ENCODE measurements around the gene MPIG6B.
A peak's percentile ranks its signal among the peaks of the same experiment; 100 is the strongest.

The MPIG6B gene

GRCh38 chr6:31681135-31681671, 42.0 kb upstream of the MPIG6B start:
- 0 out of 2 replicates have a peak, but pooled peaks have one; percentile 7 for TF ChIP-seq CTCF (IDR thresholded peaks at IDR 0.05; ENCODE audit: borderline replicate concordance, insufficient read depth, low read depth, low read length)
- H3K4me3 ChIP-seq (ENCODE audit: low read depth, low read length): peak overlapping the region; percentile 46

- no peak for TF ChIP-seq CTCF (IDR thresholded peaks at IDR 0.05; ENCODE audit: borderline replicate concordance, insufficient read depth, low read depth, low read length)
- H3K4me3 ChIP-seq (ENCODE audit: low read depth, low read length): no peak overlapping the region
These were observed 39.6 kb upstream of the MPIG6B start for GRCh38 chr6:31683591-31683990.

GRCh38 chr6:31686483-31686882, 36.7 kb upstream of the MPIG6B start:
- no peak overlapping the region for H3K4me3 ChIP-seq (ENCODE audit: low read depth, low read length)
- TF ChIP-seq CTCF (IDR thresholded peaks at IDR 0.05; ENCODE audit: borderline replicate concordance, insufficient read depth, low read depth, low read length): no peak

- no peak for TF ChIP-seq CTCF (IDR thresholded peaks at IDR 0.05; ENCODE audit: borderline replicate concordance, insufficient read depth, low read depth, low read length)
- H3K4me3 ChIP-seq (ENCODE audit: low read depth, low read length): no peak overlapping the region
These were observed 35.9 kb upstream of the MPIG6B start for GRCh38 chr6:31687321-31687720.

GRCh38 chr6:31687860-31688693, 35.1 kb upstream of the MPIG6B start:
- no peak for TF ChIP-seq CTCF (IDR thresholded peaks at IDR 0.05; ENCODE audit: borderline replicate concordance, insufficient read depth, low read depth, low read length)
- H3K4me3 ChIP-seq (ENCODE audit: low read depth, low read length): no peak overlapping the region

GRCh38 chr6:31689249-31690110, 33.7 kb upstream of the MPIG6B start:
- H3K4me3 ChIP-seq (ENCODE audit: low read depth, low read length): no peak overlapping the region

More at GRCh38 chr6:31689249-31690110, 33.7 kb upstream of the MPIG6B start:
- TF ChIP-seq CTCF (IDR thresholded peaks at IDR 0.05; ENCODE audit: borderline replicate concordance, insufficient read depth, low read depth, low read length): peak; percentile 49; the same call in 1 of the 2 replicates

All from GM12875 (cell line).